Measurements from ENCODE around the gene CACFD1. TPM values are rescaled to one million over a fixed set of nuclear protein-coding genes. Genes with fewer than 3 reads are reported as not detected.

CACFD1 gene
- total RNA-seq, 4 donors from 2014 or later, result 2.5 to 5.3 (median 3.4) TPM

DNA sequence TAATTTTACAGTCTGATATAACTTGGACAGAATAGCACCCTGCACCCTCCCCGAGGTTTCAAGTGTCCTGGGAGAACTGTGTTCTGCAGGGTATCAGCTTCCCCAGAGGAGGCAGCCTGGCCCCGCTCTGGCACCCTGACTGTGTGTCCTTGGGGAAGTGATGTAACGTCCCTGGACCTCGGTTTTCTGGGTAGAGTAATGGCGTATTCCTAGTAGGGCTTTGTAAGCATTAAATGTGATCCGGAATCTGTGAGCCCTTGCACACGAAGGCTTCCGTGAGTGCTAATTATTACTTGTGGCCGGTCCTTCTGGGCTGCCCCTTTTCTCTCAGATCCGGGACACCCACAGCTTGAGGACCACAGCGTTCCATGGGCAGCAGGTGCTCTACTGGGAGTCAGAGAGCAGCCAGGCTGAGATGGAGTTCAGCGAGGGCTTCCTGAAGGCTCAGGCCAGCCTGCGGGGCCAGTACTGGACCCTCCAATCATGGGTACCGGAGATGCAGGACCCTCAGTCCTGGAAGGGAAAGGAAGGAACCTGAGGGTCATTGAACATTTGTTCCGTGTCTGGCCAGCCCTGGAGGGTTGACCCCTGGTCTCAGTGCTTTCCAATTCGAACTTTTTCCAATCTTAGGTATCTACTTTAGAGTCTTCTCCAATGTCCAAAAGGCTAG is 1.0 kb upstream of the CACFD1 start:
- TF ChIP-seq, protein P1, sequence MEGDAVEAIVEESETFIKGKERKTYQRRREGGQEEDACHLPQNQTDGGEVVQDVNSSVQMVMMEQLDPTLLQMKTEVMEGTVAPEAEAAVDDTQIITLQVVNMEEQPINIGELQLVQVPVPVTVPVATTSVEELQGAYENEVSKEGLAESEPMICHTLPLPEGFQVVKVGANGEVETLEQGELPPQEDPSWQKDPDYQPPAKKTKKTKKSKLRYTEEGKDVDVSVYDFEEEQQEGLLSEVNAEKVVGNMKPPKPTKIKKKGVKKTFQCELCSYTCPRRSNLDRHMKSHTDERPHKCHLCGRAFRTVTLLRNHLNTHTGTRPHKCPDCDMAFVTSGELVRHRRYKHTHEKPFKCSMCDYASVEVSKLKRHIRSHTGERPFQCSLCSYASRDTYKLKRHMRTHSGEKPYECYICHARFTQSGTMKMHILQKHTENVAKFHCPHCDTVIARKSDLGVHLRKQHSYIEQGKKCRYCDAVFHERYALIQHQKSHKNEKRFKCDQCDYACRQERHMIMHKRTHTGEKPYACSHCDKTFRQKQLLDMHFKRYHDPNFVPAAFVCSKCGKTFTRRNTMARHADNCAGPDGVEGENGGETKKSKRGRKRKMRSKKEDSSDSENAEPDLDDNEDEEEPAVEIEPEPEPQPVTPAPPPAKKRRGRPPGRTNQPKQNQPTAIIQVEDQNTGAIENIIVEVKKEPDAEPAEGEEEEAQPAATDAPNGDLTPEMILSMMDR (IDR thresholded peaks at IDR 0.05; ENCODE audit: low read depth), result no peak

DNA sequence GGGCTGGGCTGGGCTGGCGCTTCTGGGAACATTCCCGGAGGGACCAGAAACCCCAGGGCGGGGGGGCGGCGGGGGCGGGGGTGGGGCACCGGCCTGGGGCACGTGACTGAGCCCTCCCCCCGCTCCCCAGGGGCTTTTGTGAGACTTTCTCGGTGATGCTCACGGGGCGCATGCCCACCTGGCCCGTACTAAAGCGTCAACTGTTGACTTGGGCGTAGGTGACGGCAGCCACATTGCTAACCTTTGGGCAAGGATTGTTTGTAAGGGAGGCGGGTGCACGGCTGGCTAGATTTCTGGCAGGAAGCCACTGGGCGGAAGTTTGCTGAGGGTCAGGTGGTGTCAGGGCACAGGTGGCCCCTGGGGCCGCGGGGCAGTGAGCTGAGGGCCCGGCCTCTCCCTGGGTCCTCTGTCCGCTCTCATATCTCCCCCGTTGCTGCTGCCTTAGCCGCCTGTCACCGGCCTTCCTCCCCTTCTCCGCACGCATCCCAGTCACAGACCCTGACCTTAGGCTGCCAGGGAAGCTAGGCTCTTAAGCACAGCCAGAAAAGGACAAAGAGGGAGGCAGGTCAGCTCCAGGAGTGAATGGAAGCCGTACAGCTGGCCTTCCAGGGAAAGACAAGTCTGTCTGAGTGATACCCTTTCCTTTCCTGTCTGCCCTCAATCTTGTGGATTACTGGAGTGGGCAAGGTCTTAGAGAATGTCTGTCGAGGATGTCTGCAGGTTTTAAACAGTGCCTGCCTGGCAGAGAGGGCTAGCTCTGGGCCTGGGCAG is 812 bp downstream of the CACFD1 start:
- TF ChIP-seq, protein P1 (IDR thresholded peaks at IDR 0.05; ENCODE audit: low read depth), result no peak

DNA sequence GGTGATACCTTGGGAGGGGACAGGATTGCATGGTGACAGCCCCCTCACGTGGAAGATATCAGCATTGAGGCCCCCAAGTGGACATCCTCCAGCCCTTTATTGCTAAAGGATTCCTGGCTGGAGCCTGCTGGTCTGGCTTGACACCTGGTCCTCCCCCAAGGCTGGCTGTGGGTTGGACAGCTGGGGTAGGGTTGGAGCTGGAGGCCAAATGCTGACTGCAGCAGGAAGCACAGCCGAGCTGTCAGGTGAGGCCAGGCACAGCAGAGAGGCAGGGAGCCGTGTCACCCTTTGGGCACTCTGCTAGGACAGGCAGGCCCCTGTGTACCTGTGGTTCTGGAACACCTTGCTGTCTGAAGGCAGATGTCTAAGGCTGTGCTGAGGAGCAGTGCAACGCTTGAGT is 2.2 kb downstream of the CACFD1 start:
- TF ChIP-seq, protein P1 (IDR thresholded peaks at IDR 0.05; ENCODE audit: low read depth), result no peak

DNA sequence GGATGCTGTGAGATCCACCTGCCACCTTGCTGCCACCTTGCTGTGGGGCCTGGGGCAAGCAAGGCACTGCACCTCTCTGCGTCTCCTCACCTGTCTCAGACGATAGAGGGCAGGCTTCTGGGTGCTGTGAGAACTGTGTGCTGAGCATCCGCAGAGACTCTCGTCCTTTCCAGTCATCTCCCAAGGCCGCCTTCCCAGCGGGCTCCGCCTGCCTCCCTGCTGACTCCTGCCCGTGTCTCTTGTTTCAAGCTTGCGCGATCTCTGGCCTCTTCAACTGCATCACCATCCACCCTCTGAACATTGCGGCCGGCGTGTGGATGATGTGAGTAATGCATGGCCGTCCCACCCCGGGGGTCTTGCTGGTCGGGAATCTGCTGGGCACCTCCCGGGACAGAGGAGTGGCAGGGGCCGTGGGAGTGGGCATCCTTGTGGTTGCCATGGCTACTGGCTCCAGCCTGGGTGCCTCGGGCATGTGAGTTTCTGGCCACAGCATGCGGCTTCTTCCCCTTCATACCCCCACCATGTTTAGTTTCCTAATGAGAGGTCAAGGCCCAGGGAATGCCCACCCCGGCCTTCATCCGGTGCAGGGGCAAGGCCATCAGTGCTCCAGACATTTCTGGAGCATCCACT is 3.6 kb downstream of the CACFD1 start:
- TF ChIP-seq, protein P1 (IDR thresholded peaks at IDR 0.05; ENCODE audit: low read depth), result no peak

DNA sequence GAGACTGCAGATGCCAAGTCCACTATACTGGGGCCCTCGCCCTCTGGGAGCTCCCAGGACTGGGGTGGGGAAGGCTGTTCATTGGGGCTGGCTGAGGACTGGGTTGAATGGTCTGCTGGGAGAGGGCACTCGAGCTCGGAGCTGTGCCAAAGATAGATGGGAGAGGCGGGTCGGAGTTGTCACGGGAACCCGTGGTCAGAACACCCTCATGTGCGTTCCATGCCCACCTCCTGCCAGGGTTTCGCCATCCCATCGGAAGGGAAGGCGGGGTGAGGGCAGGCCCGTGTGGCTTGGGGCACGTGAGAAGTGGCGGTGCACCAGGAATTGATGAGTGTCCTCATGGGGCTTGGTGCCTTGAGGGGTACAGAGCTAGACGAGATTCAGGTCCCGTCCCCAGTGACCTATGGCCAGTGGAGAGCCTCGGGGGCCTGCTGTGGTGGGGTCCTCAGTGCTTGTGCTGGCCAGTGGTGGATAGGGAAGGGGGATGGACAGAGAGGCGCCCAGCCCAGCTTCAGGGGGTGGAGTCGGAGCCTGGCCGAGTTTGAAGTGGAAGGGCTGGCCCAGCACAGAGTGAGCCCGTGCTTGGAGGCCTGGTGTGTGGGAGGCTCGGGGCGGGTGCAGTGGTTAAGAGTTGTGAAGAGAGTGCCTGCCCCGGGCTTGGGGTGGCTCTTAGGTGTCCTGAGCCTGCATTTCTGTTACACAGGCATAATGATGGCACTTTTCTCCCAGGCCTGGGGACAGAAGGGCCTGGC is 4.3 kb downstream of the CACFD1 start:
- TF ChIP-seq, protein P1 (IDR thresholded peaks at IDR 0.05; ENCODE audit: low read depth), result no peak

DNA sequence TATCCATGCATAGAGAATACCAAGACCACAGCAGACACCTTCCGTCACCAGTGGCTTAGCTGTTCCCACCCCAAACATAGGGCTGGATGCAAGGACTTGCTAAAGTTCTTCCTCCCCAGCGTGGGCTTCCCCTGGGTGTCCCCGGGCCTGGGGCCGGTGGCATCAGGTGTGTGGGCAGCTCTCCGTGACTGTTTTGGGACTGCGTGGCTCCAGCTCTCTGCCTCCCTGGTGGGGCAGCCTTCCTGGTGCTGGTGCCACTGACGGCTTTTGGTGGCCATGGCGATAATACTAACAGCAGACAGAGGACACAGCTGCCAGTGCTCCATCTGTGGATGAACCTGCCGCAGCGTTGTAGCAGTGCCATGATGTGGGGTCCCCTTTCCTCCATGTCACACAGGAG is 4.9 kb downstream of the CACFD1 start:
- TF ChIP-seq, protein P1 (IDR thresholded peaks at IDR 0.05; ENCODE audit: low read depth), result no peak
